Measurements from ENCODE around the gene GALNT18.
A peak's percentile ranks its signal among the peaks of the same experiment; 100 is the strongest.

The GALNT18 gene

GRCh38 chr11:11525283-11525682, 96.5 kb downstream of the GALNT18 start:
- no peak for DNase-seq

GRCh38 chr11:11524436-11525061, 97.3 kb downstream of the GALNT18 start:
- DNase-seq = no peak

GRCh38 chr11:11522591-11522990, 99.2 kb downstream of the GALNT18 start:
- no peak for DNase-seq

- DNase-seq = no peak
Observed at GRCh38 chr11:11521306-11522002, 100.4 kb downstream of the GALNT18 start.

- no peak for DNase-seq
Observed at GRCh38 chr11:11520231-11521015, 101.4 kb downstream of the GALNT18 start.

- DNase-seq = no peak
Observed at GRCh38 chr11:11519184-11519583, 102.6 kb downstream of the GALNT18 start.

GRCh38 chr11:11514246-11514645, 107.6 kb downstream of the GALNT18 start:
- DNase-seq = no peak

- DNase-seq = no peak
Observed at GRCh38 chr11:11513422-11513821, 108.4 kb downstream of the GALNT18 start.

GRCh38 chr11:11512929-11513328, 108.9 kb downstream of the GALNT18 start:
- DNase-seq = no peak

GRCh38 chr11:11512502-11512901, 109.3 kb downstream of the GALNT18 start:
- no peak for DNase-seq

- DNase-seq = no peak
Observed at GRCh38 chr11:11512090-11512489, 109.7 kb downstream of the GALNT18 start.

GRCh38 chr11:11510939-11511338, 110.9 kb downstream of the GALNT18 start:
- DNase-seq = peak; percentile 77

GRCh38 chr11:11505692-11506091, 116.1 kb downstream of the GALNT18 start:
- DNase-seq = no peak

GRCh38 chr11:11505190-11505589, 116.6 kb downstream of the GALNT18 start:
- DNase-seq = no peak

- no peak for DNase-seq
Observed at GRCh38 chr11:11504071-11504470, 117.7 kb downstream of the GALNT18 start.

GRCh38 chr11:11502263-11502861, 119.4 kb downstream of the GALNT18 start:
- DNase-seq = no peak

GRCh38 chr11:11501546-11502262, 120.1 kb downstream of the GALNT18 start:
- DNase-seq = no peak

GRCh38 chr11:11500744-11501487, 120.9 kb downstream of the GALNT18 start:
- DNase-seq = no peak

GRCh38 chr11:11499300-11499699, 122.5 kb downstream of the GALNT18 start:
- no peak for DNase-seq

- no peak for DNase-seq
Observed at GRCh38 chr11:11498195-11498594, 123.6 kb downstream of the GALNT18 start.

GRCh38 chr11:11496879-11497278, 124.9 kb downstream of the GALNT18 start:
- DNase-seq = no peak

GRCh38 chr11:11494348-11494747, 127.5 kb downstream of the GALNT18 start:
- no peak for DNase-seq
